ENCODE measurements around the gene MRPL36. TPM values are rescaled to one million over a fixed set of nuclear protein-coding genes. Genes with fewer than 3 reads are reported as not detected.

Gene MRPL36
- total and polyA plus RNA-seq, 4 donors = 22.3 to 106 (median 56.3) TPM

GRCh38 chr5:1760231-1760630, 39.4 kb downstream of the MRPL36 start:
- Histone ChIP-seq H3K27me3 (ENCODE audit: control insufficient read depth in 4 of 4, insufficient read depth in 4 of 4, low read length in 3 of 4) (peaks cover 0 to 2% (median 0%) of the 10 kb centered on the region in 4 donors), H3K4me3 (ENCODE audit: low read depth in 1 of 3, low read length in 3 of 3) (no peak overlapping the region), H3K36me3 (ENCODE audit: control insufficient read depth in 4 of 4, insufficient read depth in 3 of 4, low read depth in 1 of 4, low read length in 3 of 4) (no peaks in the 10 kb centered on the region), H3K9me3 (ENCODE audit: control insufficient read depth in 4 of 4, low read length in 3 of 4) (peaks cover 0 to 3% (median 2%) of the 10 kb centered on the region in 4 donors), H3K9ac (ENCODE audit: low read depth in 1 of 2, low read length in 2 of 2) (no peak overlapping the region), H3K4me1 (ENCODE audit: control insufficient read depth in 4 of 4, insufficient read depth in 4 of 4, low read length in 3 of 4) (no peaks in the 10 kb centered on the region), H3K27ac (ENCODE audit: low read depth in 1 of 2, low read length in 2 of 2) (no peak overlapping the region)
- no peak for DNase-seq (ENCODE audit: low spot score)
- TF ChIP-seq GABPA (IDR thresholded peaks at IDR 0.05 in 1 of 2, conservative IDR thresholded peaks at IDR 0.05 in 1 of 2) = no peak
- TF ChIP-seq MAX (IDR thresholded peaks at IDR 0.05) = no peak
- no peak for TF ChIP-seq EGR1 (IDR thresholded peaks at IDR 0.05; ENCODE audit: low read depth in 2 of 2)
- no peak for TF ChIP-seq NR2F2 (IDR thresholded peaks at IDR 0.05)
- TF ChIP-seq REST (IDR thresholded peaks at IDR 0.05) = no peak
- no peak for TF ChIP-seq RXRA (IDR thresholded peaks at IDR 0.05)
- no peak for TF ChIP-seq RAD21 (IDR thresholded peaks at IDR 0.05)
- WGBS = 80% methylated on average over 4 of the region's 4 CpGs

- no peaks in the 10 kb centered on the region for H3K4me1 ChIP-seq (ENCODE audit: control insufficient read depth in 4 of 4, insufficient read depth in 4 of 4, low read length in 3 of 4)
- no peak overlapping the region for H3K27ac ChIP-seq (ENCODE audit: low read depth in 1 of 2, low read length in 2 of 2)
- no peak for TF ChIP-seq YY1 (IDR thresholded peaks at IDR 0.05)
- no peak for TF ChIP-seq ATF3 (IDR thresholded peaks at IDR 0.05)
- no peak for TF ChIP-seq TAF1 (conservative IDR thresholded peaks at IDR 0.05)
- no peak for TF ChIP-seq FOXA1 (IDR thresholded peaks at IDR 0.05)
- WGBS = 65% methylated on average over 13 of the region's 13 CpGs
- H3K4me3 ChIP-seq (ENCODE audit: low read depth in 1 of 3, low read length in 3 of 3) = no peak overlapping the region
- H3K9me3 ChIP-seq (ENCODE audit: control insufficient read depth in 4 of 4, low read length in 3 of 4) = peaks cover 0 to 3% (median 2%) of the 10 kb centered on the region in 4 donors
- peaks cover 0 to 2% (median 0%) of the 10 kb centered on the region in 4 donors for H3K27me3 ChIP-seq (ENCODE audit: control insufficient read depth in 4 of 4, insufficient read depth in 4 of 4, low read length in 3 of 4)
- no peaks in the 10 kb centered on the region for H3K36me3 ChIP-seq (ENCODE audit: control insufficient read depth in 4 of 4, insufficient read depth in 3 of 4, low read depth in 1 of 4, low read length in 3 of 4)
- no peak overlapping the region for H3K9ac ChIP-seq (ENCODE audit: low read depth in 1 of 2, low read length in 2 of 2)
- DNase-seq (ENCODE audit: low spot score) = no peak
Measured at GRCh38 chr5:1759378-1759970, 40.2 kb downstream of the MRPL36 start.

GRCh38 chr5:1758574-1758973, 41.1 kb downstream of the MRPL36 start:
- no peak for DNase-seq (ENCODE audit: low spot score)
- 67% methylated on average over 3 of the region's 3 CpGs for WGBS
- H3K9ac ChIP-seq (ENCODE audit: low read depth in 1 of 2, low read length in 2 of 2) = no peak overlapping the region
- no peaks in the 10 kb centered on the region for H3K4me1 ChIP-seq (ENCODE audit: control insufficient read depth in 4 of 4, insufficient read depth in 4 of 4, low read length in 3 of 4)
- H3K27ac ChIP-seq (ENCODE audit: low read depth in 1 of 2, low read length in 2 of 2) = no peak overlapping the region
- no peak overlapping the region for H3K4me3 ChIP-seq (ENCODE audit: low read depth in 1 of 3, low read length in 3 of 3)
- H3K27me3 ChIP-seq (ENCODE audit: control insufficient read depth in 4 of 4, insufficient read depth in 4 of 4, low read length in 3 of 4) = peaks cover 0 to 2% (median 0%) of the 10 kb centered on the region in 4 donors
- H3K9me3 ChIP-seq (ENCODE audit: control insufficient read depth in 4 of 4, low read length in 3 of 4) = peaks cover 0 to 3% (median 2%) of the 10 kb centered on the region in 4 donors
- TF ChIP-seq MAX (IDR thresholded peaks at IDR 0.05) = no peak
- TF ChIP-seq SP1 (IDR thresholded peaks at IDR 0.05) = no peak
- no peak for TF ChIP-seq FOXA2 (IDR thresholded peaks at IDR 0.05)
- no peak for TF ChIP-seq CTCF (IDR thresholded peaks at IDR 0.05; ENCODE audit: low read depth, low read length, missing input control)
- no peak for TF ChIP-seq JUND (IDR thresholded peaks at IDR 0.05)
- H3K36me3 ChIP-seq (ENCODE audit: control insufficient read depth in 4 of 4, insufficient read depth in 3 of 4, low read depth in 1 of 4, low read length in 3 of 4) = no peaks in the 10 kb centered on the region
